Measurements from ENCODE around the gene PROM1. TPM values are rescaled to one million over a fixed set of nuclear protein-coding genes. Genes with fewer than 3 reads are reported as not detected.

Gene PROM1
- total and polyA plus RNA-seq, 2 of the 8 experiments (the other 6 are each of a cell fraction or from before 2014, with no cell fraction given): 36.0 to 59.7 TPM

DNA sequence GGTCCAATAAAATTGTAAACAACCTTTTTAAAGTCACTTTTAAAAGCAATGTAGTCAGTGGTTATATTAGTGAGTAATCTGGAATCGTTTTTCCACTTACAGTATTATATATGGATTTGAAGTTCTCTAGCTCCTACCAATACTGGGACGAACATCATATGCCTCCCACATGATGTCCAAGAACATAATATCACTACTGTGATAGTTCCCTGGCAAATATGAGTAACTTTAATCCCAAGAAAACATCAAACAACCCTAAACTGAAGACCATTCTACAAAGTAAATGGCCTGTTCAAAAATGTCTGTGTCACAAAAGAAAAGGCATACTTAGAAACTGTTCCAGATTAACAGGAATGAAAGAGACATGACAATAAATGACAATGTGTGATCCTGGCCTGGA is 67.3 kb downstream of the PROM1 start:
- H4K8ac ChIP-seq (ENCODE audit: extremely low read depth, insufficient read depth, low read length): no peak overlapping the region
- DNase-seq (ENCODE audit: low read depth in 1 of 2, low spot score in 2 of 2) (no peak), FAIRE-seq (no peak)
- H3K14ac ChIP-seq (ENCODE audit: insufficient read length): no peak overlapping the region
- H3K4ac ChIP-seq (replicated peaks; ENCODE audit: insufficient read length, low read depth, low read length): no peak overlapping the region
- no peak overlapping the region for H2BK15ac ChIP-seq (ENCODE audit: low read length)
- no peak overlapping the region for H2BK12ac ChIP-seq (ENCODE audit: low read depth, low read length)
- no peaks in the 10 kb centered on the region for H3K27me3 ChIP-seq (replicated peaks in 1 of 4; ENCODE audit: control insufficient read depth in 3 of 4, extremely low read depth in 1 of 4, insufficient read depth in 3 of 4, low read length in 3 of 4)
- no peak overlapping the region for H4K5ac ChIP-seq (ENCODE audit: insufficient read length, low read depth, low read length)
- no peak overlapping the region for H2BK5ac ChIP-seq (ENCODE audit: low read depth, low read length)
- 87% methylated on average over 2 of the region's 2 CpGs; no CpG with 5 or more reads in 1 of the 2 experiments for WGBS, 2 experiments (ENCODE audit: extremely low coverage in 1 of 2, insufficient coverage in 1 of 2, insufficient read length in 1 of 2, insufficient replicate concordance in 2 of 2, low coverage in 1 of 2, low lambda C conversion rate in 2 of 2, missing lambda C conversion rate in 1 of 2)
- ChIA-PET POLR2A (ENCODE audit: partially characterized antibody) (no interaction called here), CTCF (ENCODE audit: partially characterized antibody) (interaction anchor here (1.3 to 1.9 kb wide), 4 partner anchors 13 to 43 kb away, joined by 3 to 6 read pairs (median 5); no protein-coding TSS in a partner anchor)
- no peak overlapping the region for H3K56ac ChIP-seq (replicated peaks; ENCODE audit: insufficient read length, low read depth, low read length)
- no peak overlapping the region for H2BK120ac ChIP-seq (replicated peaks; ENCODE audit: low read depth, low read length)
- no peak overlapping the region for H4K91ac ChIP-seq (replicated peaks; ENCODE audit: insufficient read length, low read length)
- no peak overlapping the region for H2BK20ac ChIP-seq (ENCODE audit: low read length)
- no peak overlapping the region for H2AFZ ChIP-seq (ENCODE audit: low read length)
- no peaks in the 10 kb centered on the region for H3K9me3 ChIP-seq (ENCODE audit: insufficient read depth in 2 of 2, low read depth in 1 of 2, low read length in 1 of 2)
- no peak overlapping the region for H3K27ac ChIP-seq (ENCODE audit: low read depth, low read length)
- H3K23me2 ChIP-seq (ENCODE audit: low read depth, low read length): no peaks in the 10 kb centered on the region
- H4K20me1 ChIP-seq (replicated peaks in 1 of 2; ENCODE audit: control insufficient read depth in 1 of 2, insufficient read depth in 2 of 2, low read length in 2 of 2): no peaks in the 10 kb centered on the region
- H3K4me2 ChIP-seq (ENCODE audit: insufficient read depth in 1 of 2, low read depth in 2 of 2, low read length in 2 of 2): no peak overlapping the region
- H3K23ac ChIP-seq (ENCODE audit: insufficient read length): no peak overlapping the region
- H3K9ac ChIP-seq (replicated peaks in 1 of 4; ENCODE audit: extremely low read depth in 1 of 4, low read depth in 3 of 4, low read length in 3 of 4): no peak overlapping the region
- H2AK5ac ChIP-seq (ENCODE audit: low read depth, low read length): no peak overlapping the region
- H3K4me3 ChIP-seq (ENCODE audit: extremely low read depth in 1 of 4, insufficient read depth in 2 of 4, low read depth in 3 of 4, low read length in 4 of 4): no peak overlapping the region
- no peak overlapping the region for H3K18ac ChIP-seq (ENCODE audit: extremely low read depth, low read length)
- H3K36me3 ChIP-seq (ENCODE audit: control insufficient read depth in 2 of 4, insufficient read depth in 4 of 4, low read length in 3 of 4): peaks cover 4 to 54% (median 28%) of the 10 kb centered on the region in 4 experiments; a peak in 7 of 8 replicates
- H3K79me2 ChIP-seq (ENCODE audit: control insufficient read depth in 1 of 2, insufficient read depth in 2 of 2, low read length in 2 of 2): no peaks in the 10 kb centered on the region
- no peaks in the 10 kb centered on the region for H3K4me1 ChIP-seq (replicated peaks in 1 of 4; ENCODE audit: control insufficient read depth in 3 of 4, insufficient read depth in 4 of 4, low read length in 3 of 4)
- no peaks in the 10 kb centered on the region for H3K79me1 ChIP-seq (ENCODE audit: low read depth, low read length)
- TF ChIP-seq BACH1 (IDR thresholded peaks at IDR 0.05; ENCODE audit: low read length) (no peak), KDM1A (IDR thresholded peaks at IDR 0.05; ENCODE audit: borderline replicate concordance, low read length) (no peak), TBP (IDR thresholded peaks at IDR 0.05; ENCODE audit: low read depth, low read length) (no peak), TAF7 (optimal IDR thresholded peaks at IDR 0.05; ENCODE audit: borderline replicate concordance, low read depth, low read length) (no peak), PHF8 (conservative IDR thresholded peaks at IDR 0.05; ENCODE audit: low read depth, low read length) (no peak), SP1 (IDR thresholded peaks at IDR 0.05; ENCODE audit: low read depth, low read length) (no peak), BRCA1 (IDR thresholded peaks at IDR 0.05; ENCODE audit: low read depth, low read length) (no peak), JUN (IDR thresholded peaks at IDR 0.05; ENCODE audit: low read depth, low read length) (no peak), KDM4A (IDR thresholded peaks at IDR 0.05; ENCODE audit: low read depth, low read length, severe bottlenecking) (no peak), RAD21 (IDR thresholded peaks at IDR 0.05 in 1 of 2, conservative IDR thresholded peaks at IDR 0.05 in 1 of 2; ENCODE audit: low read depth in 2 of 2, low read length in 2 of 2) (no peak), TEAD4 (IDR thresholded peaks at IDR 0.05; ENCODE audit: low read depth, low read length) (no peak)
- TF ChIP-seq, protein P1, sequence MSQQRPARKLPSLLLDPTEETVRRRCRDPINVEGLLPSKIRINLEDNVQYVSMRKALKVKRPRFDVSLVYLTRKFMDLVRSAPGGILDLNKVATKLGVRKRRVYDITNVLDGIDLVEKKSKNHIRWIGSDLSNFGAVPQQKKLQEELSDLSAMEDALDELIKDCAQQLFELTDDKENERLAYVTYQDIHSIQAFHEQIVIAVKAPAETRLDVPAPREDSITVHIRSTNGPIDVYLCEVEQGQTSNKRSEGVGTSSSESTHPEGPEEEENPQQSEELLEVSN (IDR thresholded peaks at IDR 0.05): no peak
- TF ChIP-seq, protein P2, sequence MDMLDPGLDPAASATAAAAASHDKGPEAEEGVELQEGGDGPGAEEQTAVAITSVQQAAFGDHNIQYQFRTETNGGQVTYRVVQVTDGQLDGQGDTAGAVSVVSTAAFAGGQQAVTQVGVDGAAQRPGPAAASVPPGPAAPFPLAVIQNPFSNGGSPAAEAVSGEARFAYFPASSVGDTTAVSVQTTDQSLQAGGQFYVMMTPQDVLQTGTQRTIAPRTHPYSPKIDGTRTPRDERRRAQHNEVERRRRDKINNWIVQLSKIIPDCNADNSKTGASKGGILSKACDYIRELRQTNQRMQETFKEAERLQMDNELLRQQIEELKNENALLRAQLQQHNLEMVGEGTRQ (IDR thresholded peaks at IDR 0.05; ENCODE audit: low read length): no peak

All from H1 (cell line).